Loucy (cell line): ENCODE data around the gene ARHGAP32.

ENCODE experiments used
- H2AFZ ChIP-seq: fragments of 200-600 bp; sonication (generic); 2 replicates; pipeline ENCODE4 v1.6.0; 2016; ENCODE audit warnings: antibody characterized with exemption, mild to moderate bottlenecking, low read length, moderate library complexity
- H3F3A ChIP-seq: fragments of 200-600 bp; 2 replicates; pipeline ENCODE4 v1.6.0; 2016; ENCODE audit warnings: antibody characterized with exemption, low read depth, mild to moderate bottlenecking
- H3K27me3 ChIP-seq: fragments of 200-600 bp; sonication (generic); 2 replicates; pipeline ENCODE4 v1.6.1; 2014; ENCODE audit warnings: low read length, mild to moderate bottlenecking; ENCODE audit not compliant: insufficient read depth, poor library complexity, severe bottlenecking
- H3K36me3 ChIP-seq: fragments of 200-600 bp; sonication (generic); 2 replicates; pipeline ENCODE4 v1.6.1; 2016; ENCODE audit warnings: low read length; ENCODE audit not compliant: insufficient read depth
- H3K4me1 ChIP-seq: fragments of 200-600 bp; sonication (generic); 2 replicates; pipeline ENCODE4 v1.5.1; 2014; ENCODE audit warnings: low read length, mild to moderate bottlenecking; ENCODE audit not compliant: insufficient read depth, poor library complexity, severe bottlenecking
- H3K4me2 ChIP-seq: fragments of 200-600 bp; sonication (generic); 2 replicates; pipeline ENCODE4 v1.6.0; 2014; ENCODE audit warnings: antibody characterized with exemption, low read length, low read depth, mild to moderate bottlenecking; ENCODE audit not compliant: poor library complexity, severe bottlenecking
- H3K4me3 ChIP-seq: fragments of 200-600 bp; sonication (generic); 2 replicates; pipeline ENCODE4 v1.5.1; 2014; ENCODE audit warnings: low read length, mild to moderate bottlenecking, mixed read lengths; ENCODE audit not compliant: poor library complexity, severe bottlenecking
- H3K79me2 ChIP-seq: fragments of 200-600 bp; sonication (generic); 2 replicates; pipeline ENCODE4 v1.6.1; 2014; ENCODE audit warnings: low read length; ENCODE audit not compliant: insufficient read depth
- H3K9ac ChIP-seq: fragments of 200-600 bp; sonication (generic); 2 replicates; pipeline ENCODE4 v1.6.0; 2014; ENCODE audit warnings: mild to moderate bottlenecking, low read depth, low read length, moderate library complexity; ENCODE audit not compliant: poor library complexity, severe bottlenecking
- H3K9me2 ChIP-seq: fragments of 200-600 bp; sonication (generic); replicated peaks from 2 replicates; pipeline ENCODE4 v1.6.1; 2016; ENCODE audit warnings: low read depth, low read length, mixed read lengths
- H3K9me3 ChIP-seq: fragments of 200-600 bp; sonication (generic); 2 replicates; pipeline ENCODE4 v1.6.1; 2014; ENCODE audit warnings: mild to moderate bottlenecking, antibody characterized with exemption, low read length, low read depth; ENCODE audit not compliant: insufficient read depth
- H4K20me1 ChIP-seq: fragments of 200-600 bp; sonication (generic); 2 replicates; pipeline ENCODE4 v1.6.0; 2014; ENCODE audit warnings: antibody characterized with exemption, low read length, mild to moderate bottlenecking; ENCODE audit not compliant: insufficient read depth, poor library complexity, severe bottlenecking
- CTCF ChIP-seq: fragments of 200-600 bp; sonication (generic); conservative IDR thresholded peaks from 2 replicates; pipeline ENCODE4 v1.5.1; 2014; ENCODE audit warnings: mild to moderate bottlenecking, antibody characterized with exemption, low read length
- EZH2phosphoT487 ChIP-seq: fragments of 200-600 bp; IDR thresholded peaks from 2 replicates; pipeline ENCODE4 v1.6.1; 2018; ENCODE audit warnings: antibody characterized with exemption, mild to moderate bottlenecking, moderate library complexity, borderline replicate concordance

ARHGAP32 gene

DNA sequence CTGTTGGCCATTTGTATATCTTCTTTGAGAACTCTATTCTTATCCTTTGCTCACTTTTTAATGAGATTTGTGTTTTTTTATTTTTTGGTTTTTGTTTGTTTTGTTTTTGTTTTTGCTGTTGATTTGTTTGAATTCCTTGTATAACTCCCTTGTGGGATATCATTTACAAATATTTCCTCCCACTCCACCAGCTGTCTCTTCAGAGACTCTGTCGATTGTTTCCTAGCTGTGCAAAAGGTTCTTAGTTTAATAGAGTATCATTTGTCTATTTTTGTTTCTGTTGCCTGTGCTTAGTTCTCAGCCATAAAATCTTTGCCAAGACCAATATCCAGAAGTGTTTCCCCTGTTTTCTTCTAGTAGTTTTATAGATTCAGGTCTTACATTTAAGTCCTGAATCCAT lies 82.4 kb downstream of the ARHGAP32 start:
- H3K36me3 ChIP-seq, result no peaks in the 10 kb centered on the region
- H4K20me1 ChIP-seq, result no peaks in the 10 kb centered on the region
- H3K4me3 ChIP-seq, result no peak overlapping the region
- no peaks in the 10 kb centered on the region for H3K79me2 ChIP-seq
- H3K9me3 ChIP-seq, result peaks cover 6% of the 10 kb centered on the region; the same call in 1 of the 2 replicates
- no peaks in the 10 kb centered on the region for H3K27me3 ChIP-seq
- H3K9me2 ChIP-seq, result no peaks in the 10 kb centered on the region
- TF ChIP-seq EZH2phosphoT487 (no peak), CTCF (no peak)
- no peak overlapping the region for H3K9ac ChIP-seq
- no peak overlapping the region for H2AFZ ChIP-seq
- no peaks in the 10 kb centered on the region for H3K4me1 ChIP-seq
- no peak overlapping the region for H3K4me2 ChIP-seq
- no peaks in the 10 kb centered on the region for H3F3A ChIP-seq

GRCh38 chr11:129106788-129107187 lies 85.3 kb downstream of the ARHGAP32 start:
- H3K9me3 ChIP-seq, result peaks cover 12% of the 10 kb centered on the region
- H2AFZ ChIP-seq, result no peak overlapping the region
- no peaks in the 10 kb centered on the region for H3K9me2 ChIP-seq
- H3F3A ChIP-seq, result no peaks in the 10 kb centered on the region
- H3K79me2 ChIP-seq, result no peaks in the 10 kb centered on the region
- H3K27me3 ChIP-seq, result no peaks in the 10 kb centered on the region
- H4K20me1 ChIP-seq, result no peaks in the 10 kb centered on the region
- no peak overlapping the region for H3K4me2 ChIP-seq
- no peak overlapping the region for H3K9ac ChIP-seq
- TF ChIP-seq EZH2phosphoT487, result no peak
- TF ChIP-seq CTCF, result no peak
- H3K4me1 ChIP-seq, result no peaks in the 10 kb centered on the region
- H3K4me3 ChIP-seq, result no peak overlapping the region
- 0 out of 2 replicates have a peak, but pooled peaks cover 5% of the 10 kb centered on the region for H3K36me3 ChIP-seq

- Histone ChIP-seq H3F3A (no peaks in the 10 kb centered on the region), H3K79me2 (no peaks in the 10 kb centered on the region), H3K9me2 (no peaks in the 10 kb centered on the region), H3K4me3 (no peak overlapping the region), H2AFZ (no peak overlapping the region), H4K20me1 (no peaks in the 10 kb centered on the region), H3K4me1 (no peaks in the 10 kb centered on the region), H3K27me3 (no peaks in the 10 kb centered on the region), H3K4me2 (no peak overlapping the region), H3K9ac (no peak overlapping the region), H3K9me3 (peaks cover 15% of the 10 kb centered on the region), H3K36me3 (0 out of 2 replicates have a peak, but pooled peaks cover 5% of the 10 kb centered on the region)
- TF ChIP-seq CTCF (no peak), EZH2phosphoT487 (no peak)
These were observed 89.4 kb downstream of the ARHGAP32 start for GRCh38 chr11:129102756-129103155.
